ELF-1 (cell line): ENCODE measurements around the gene NUDT19.
"Not testable (repeated sequence)": the region's sequence is repeated elsewhere in the genome, so short reads cannot be mapped to it uniquely, and the experiment has no call there.

Experiments
- DNase-seq: peaks from one replicate; pipeline ENCODE4 v3.0.0-alpha.2; 2016; ENCODE audit warnings: low read depth, low spot score

Gene NUDT19

GRCh38 chr19:32708457-32708856, 16.8 kb downstream of the NUDT19 start:
- DNase-seq, result no peak

- DNase-seq, result no peak
Observed at GRCh38 chr19:32709032-32709431, 17.4 kb downstream of the NUDT19 start.

DNA sequence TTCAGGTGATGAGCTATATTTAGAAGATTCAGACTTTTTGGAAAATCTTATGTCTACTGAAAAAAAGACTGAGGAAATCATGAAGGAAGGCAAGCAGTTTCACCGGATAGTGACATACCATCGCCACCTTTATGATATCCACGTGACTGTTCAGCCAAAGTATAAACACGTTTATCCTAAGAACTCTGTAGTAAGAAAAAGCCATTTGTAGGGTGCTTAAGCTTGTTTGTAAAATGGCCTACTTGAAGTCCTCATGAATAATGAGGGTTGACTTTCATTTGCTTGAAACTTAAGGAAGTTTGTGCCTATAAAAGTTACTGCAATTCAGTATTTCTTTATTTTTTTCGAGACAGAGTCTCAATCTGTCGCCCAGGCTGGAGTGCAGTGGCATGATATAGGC, 20.1 kb downstream of the NUDT19 start:
- DNase-seq, result no peak

DNA sequence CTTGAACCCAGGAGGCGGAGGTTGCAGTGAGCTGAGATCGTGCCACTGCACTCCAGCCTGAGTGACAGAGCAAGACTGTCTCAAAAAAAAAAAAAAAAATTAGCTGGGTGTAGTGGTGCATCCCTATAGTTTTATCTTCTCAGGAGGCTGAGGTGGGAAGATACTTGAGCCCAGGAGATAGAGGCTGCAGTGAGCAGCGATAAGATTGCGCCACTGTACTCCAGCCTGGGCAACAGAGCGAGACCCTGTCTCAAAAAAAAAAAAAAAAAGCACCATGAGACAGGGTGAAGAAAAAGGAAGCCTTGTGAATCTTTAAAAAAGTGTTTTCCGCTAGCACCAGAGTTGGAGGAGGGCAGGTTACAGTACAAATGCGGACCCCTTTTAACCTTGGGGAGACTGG, 24.6 kb downstream of the NUDT19 start:
- DNase-seq, result not testable (repeated sequence)

DNA sequence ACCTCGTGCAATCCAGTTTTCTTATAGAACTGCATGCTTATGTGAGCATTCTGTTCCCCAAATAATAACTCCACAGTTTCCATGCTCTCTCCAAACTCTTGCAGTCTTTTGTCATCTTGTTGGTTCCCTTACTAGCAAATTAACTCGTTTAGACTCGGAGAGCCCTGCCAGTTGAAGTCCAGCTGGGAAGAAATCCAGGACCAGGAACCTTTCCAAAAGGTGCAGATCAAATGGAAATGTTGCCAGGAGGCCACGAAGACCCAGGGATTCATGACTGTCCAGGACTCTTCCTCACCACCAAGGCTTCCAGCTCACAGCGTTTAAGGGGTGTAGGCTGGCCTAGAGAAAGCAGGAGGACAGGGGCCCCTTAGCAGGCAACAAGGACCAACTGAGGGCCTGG, 25.9 kb downstream of the NUDT19 start:
- DNase-seq, result no peak

DNA sequence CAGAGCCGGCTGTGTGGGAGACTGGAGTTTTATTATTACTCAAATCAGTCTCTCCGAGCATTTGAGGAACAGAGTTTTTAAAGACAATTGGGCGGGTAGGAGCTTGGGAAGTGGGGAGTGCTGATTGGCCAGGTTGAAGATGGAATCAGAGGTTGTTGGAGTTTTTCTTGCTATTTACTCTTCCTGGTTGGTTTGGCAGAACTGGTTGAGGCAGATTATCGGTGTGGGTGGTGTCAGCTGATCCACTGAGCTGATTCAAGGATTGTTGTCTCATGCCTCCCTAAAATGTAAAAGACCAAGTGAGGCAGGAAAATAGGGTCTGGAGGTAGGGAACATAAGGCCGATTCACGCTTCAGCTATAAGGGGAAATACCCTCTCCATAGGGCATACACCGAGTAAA, 26.7 kb downstream of the NUDT19 start:
- peak; percentile 28 for DNase-seq

GRCh38 chr19:32719611-32720059, 28.0 kb downstream of the NUDT19 start, which contains the start of gene TDRD12:
Gene TDRD12, plus strand, starts transcription at chr19:32719767. Its CDS starts 306 bp downstream, at chr19:32720073.
- peak; percentile 27 for DNase-seq

DNA sequence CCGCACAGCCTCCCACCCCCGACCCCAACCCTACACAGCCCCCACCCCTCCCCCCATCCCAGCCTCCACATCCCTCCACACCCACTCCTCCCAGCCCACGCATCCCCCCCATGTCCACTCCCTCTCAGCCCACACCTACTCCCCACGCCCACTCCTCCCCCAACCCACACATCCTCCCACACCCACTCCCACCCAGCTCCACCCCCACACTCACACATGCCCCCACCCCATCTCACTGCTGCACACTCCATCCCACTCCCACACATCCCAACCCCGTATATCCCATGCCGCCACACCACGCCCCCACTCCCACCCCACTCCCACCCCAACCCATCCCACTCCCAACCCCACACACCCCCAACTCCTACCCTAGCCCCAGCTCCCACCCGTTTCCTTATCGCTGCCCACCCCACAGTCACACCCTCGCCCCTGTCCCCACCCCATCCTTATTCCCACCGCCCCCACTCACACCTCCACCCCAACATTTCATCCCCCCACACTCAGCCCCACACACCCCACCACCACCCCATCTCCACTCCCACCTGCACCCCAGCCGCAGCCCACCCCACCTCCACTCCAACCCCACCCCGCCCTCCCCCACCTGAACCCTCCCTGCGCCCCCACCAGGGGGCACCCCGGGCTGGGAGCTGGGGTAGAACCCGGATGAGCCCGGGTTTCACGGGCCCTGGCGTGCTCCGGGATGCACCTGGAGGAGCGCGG, 28.8 kb downstream of the NUDT19 start:
- no peak for DNase-seq

DNA sequence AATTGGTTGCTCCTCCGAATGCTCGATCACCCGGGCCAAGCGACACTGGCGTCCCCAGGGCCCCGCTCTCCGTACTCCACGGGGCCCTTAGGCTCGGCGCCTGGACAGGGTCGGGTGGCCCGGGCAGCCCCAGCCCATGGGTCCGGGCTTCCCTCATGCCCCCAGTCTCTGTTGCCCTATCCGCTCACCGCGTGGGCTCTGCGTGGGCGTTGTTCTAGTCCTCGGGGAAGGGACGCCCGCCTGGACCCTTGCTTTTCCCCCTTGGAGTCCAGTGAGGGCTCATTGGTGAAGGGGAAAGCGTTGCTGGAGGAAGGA, 29.3 kb downstream of the NUDT19 start:
- no peak for DNase-seq

GRCh38 chr19:32735936-32736335, 44.3 kb downstream of the NUDT19 start:
- no peak for DNase-seq

DNA sequence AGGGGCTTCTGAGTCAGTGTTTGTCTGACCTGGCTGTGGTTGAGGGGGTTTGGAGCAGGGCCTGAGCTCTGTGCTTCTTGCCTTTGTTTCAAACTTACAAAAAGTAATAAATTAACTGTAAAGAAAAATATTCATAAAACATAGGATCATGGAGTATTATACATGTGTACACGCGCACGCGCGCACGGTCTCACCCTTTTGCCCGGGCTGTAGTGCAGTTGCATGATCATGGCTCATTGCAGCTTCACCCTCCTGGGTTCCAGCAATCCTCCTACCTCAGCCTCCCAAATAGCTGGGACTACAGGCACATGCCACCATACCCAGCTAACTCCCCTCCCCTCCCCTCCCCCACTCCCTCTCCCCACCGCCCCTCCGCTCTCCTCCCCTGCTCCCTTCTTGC, 51.4 kb downstream of the NUDT19 start:
- DNase-seq, result no peak

DNA sequence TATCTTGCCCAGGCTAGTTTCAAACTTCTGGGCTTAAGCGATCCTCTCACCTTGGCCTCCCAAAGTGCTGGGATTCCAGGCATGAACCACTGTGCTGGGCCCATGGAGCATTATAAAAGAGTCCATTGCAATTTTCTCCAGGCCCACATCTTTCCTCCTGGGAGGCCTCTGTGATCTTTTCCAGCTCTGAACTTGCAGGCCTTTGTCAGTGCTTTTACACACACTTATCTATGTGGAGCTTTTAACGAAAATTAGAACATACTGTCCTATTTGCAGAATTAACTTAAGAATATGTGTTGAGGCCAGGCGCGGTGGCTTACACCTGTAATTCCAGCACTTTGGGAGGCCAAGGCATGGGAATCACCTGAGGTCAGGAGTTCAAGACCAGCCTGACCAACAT, 51.8 kb downstream of the NUDT19 start:
- DNase-seq, result no peak

- DNase-seq, result no peak
Observed at GRCh38 chr19:32744555-32745325, 53.1 kb downstream of the NUDT19 start.

- DNase-seq, result not testable (repeated sequence)
Observed at GRCh38 chr19:32745594-32746251, 54.1 kb downstream of the NUDT19 start.

- not testable (repeated sequence) for DNase-seq
Observed at GRCh38 chr19:32746631-32747196, 55.1 kb downstream of the NUDT19 start.

DNA sequence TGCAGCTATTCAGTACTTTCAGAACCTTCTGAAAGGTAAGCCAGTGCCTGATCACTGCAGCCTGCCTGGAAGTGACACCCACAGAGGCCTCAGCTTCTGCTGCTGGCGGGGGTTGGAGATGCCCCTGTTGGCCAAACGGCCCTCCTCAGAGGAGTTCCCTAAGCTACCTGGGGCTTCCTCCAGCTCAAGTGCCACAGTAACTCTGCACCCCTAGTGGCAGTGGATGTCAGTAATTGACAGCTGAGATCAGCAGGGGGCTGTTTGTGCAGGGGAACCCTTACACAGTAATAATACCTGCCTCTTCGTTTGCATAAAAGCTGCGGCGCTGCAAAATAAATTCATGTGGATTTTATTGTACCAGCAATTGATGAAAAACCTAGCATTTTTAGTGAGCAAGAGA, 56.9 kb downstream of the NUDT19 start:
- DNase-seq, result no peak

GRCh38 chr19:32748948-32749347, 57.3 kb downstream of the NUDT19 start:
- no peak for DNase-seq

- DNase-seq, result no peak
Observed at GRCh38 chr19:32749361-32749760, 57.7 kb downstream of the NUDT19 start.

GRCh38 chr19:32750441-32751055, 58.9 kb downstream of the NUDT19 start:
- DNase-seq, result no peak

DNA sequence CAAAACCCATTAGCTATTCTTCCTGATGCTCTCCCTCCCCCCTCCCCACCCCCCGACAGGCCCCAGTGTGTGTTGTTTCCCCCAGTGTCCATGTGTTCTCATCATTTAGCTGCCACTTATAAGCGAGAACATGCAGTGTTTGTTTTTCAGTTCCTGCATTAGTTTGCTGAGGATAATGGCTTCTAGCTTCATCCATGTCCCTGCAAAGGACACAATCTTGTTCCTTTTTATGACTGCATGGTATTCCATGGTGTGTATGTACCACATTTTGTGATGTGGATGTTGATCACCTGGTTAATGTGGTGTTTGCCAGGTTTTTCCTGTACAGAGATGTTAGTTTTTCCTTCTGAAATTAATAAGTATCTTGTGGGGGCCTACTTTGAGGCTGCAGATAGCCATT, 59.4 kb downstream of the NUDT19 start:
- no peak for DNase-seq

GRCh38 chr19:32757189-32757588, 65.6 kb downstream of the NUDT19 start:
- DNase-seq, result no peak
